Parathyroid adenoma (tissue), 2 donors: ENCODE results near the gene CHRNA7.
"Not testable (repeated sequence)": the region's sequence is repeated elsewhere in the genome, so short reads cannot be mapped to it uniquely, and the experiment has no call there.

Experiments used
- H2AFZ ChIP-seq: fragments of 300-600 bp; sonication (generic); one replicate; pipeline ENCODE4 v1.7.0; 2017; ENCODE audit warnings: antibody characterized with exemption, mild to moderate bottlenecking
- H3K27ac ChIP-seq: fragments of 300-600 bp; sonication (generic); one replicate; pipeline ENCODE4 v1.7.0; 2017
- H3K27me3 ChIP-seq: fragments of 300-600 bp; sonication (generic); one replicate; pipeline ENCODE4 v1.7.0; 2017; ENCODE audit warnings: low read length; ENCODE audit not compliant: control insufficient read depth, insufficient read depth
- H3K36me3 ChIP-seq: fragments of 300-600 bp; sonication (generic); one replicate; pipeline ENCODE4 v1.7.0; 2017; ENCODE audit warnings: low read length; ENCODE audit not compliant: control insufficient read depth, insufficient read depth
- H3K4me1 ChIP-seq: fragments of 300-600 bp; sonication (generic); one replicate; pipeline ENCODE4 v1.7.0; 2017; ENCODE audit warnings: control low read depth
- H3K4me2 ChIP-seq: fragments of 300-600 bp; sonication (generic); one replicate; pipeline ENCODE4 v1.7.0; 2017; ENCODE audit warnings: low read length
- H3K4me3 ChIP-seq: fragments of 300-600 bp; sonication (generic); one replicate; pipeline ENCODE4 v1.7.0; 2017; ENCODE audit warnings: low read depth, low read length
- H3K79me2 ChIP-seq: fragments of 300-600 bp; sonication (generic); one replicate; pipeline ENCODE4 v1.7.0; 2017; ENCODE audit warnings: control low read depth
- H3K9ac ChIP-seq: fragments of 300-600 bp; sonication (generic); one replicate; pipeline ENCODE4 v1.7.0; 2017; ENCODE audit warnings: mild to moderate bottlenecking
- H3K9me3 ChIP-seq: fragments of 300-600 bp; sonication (generic); one replicate; pipeline ENCODE4 v1.7.0; 2017; ENCODE audit warnings: low read length; ENCODE audit not compliant: control insufficient read depth
- donor health status: primary hyperparathyroidism.

The CHRNA7 gene

GRCh38 chr15:32164065-32164464, 133.8 kb downstream of the CHRNA7 start:
- H3K79me2 ChIP-seq, H3K36me3 ChIP-seq, H3K9me3 ChIP-seq, H3K27me3 ChIP-seq, H3K4me3 ChIP-seq, H3K4me2 ChIP-seq, H3K27ac ChIP-seq, H3K9ac ChIP-seq, H2AFZ ChIP-seq, H3K4me1 ChIP-seq: not testable (repeated sequence)

DNA sequence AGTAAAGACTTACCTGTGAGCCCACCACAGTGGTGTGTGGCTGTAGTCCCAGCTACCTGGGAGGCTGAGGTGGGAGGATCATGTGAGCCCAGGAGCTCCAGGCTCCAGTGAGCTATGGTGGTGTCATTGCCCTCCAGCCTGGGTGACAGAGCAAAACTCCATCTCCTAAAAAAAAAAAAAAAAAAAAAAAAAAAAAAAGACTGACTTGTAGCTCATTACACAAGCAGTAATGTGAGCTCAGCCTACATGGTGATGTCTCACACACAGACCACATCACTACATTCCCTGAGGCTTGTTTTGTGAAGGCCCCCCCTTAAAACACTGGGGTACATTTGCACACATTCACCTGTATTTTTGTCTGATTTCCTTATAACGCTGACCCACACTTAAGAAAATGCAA, 134.4 kb downstream of the CHRNA7 start:
- H3K4me3 ChIP-seq, H2AFZ ChIP-seq, H3K9ac ChIP-seq, H3K9me3 ChIP-seq, H3K4me2 ChIP-seq, H3K4me1 ChIP-seq, H3K27ac ChIP-seq, H3K27me3 ChIP-seq, H3K36me3 ChIP-seq, H3K79me2 ChIP-seq: not testable (repeated sequence)

DNA sequence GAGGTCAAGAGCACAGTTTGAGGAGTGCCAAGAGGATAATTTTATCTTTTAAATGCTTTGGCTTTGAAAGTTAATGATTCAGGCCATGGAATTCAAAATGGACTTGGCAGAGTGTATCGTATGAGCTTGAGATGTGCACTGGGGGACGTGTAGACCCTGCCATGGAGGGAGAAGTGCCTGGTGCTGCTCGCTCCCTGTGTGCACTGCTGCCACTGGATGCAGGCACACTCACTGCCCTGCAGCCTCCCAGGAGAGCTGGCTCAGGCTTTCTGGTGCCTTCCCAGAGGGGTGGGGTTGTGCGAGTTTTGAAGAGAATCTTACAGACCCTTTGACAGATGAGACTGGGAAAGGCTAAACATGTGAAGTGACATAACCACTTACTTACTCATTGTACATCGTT, 135.5 kb downstream of the CHRNA7 start:
- not testable (repeated sequence) for H3K79me2 ChIP-seq, H3K27me3 ChIP-seq, H2AFZ ChIP-seq, H3K4me3 ChIP-seq, H3K4me1 ChIP-seq, H3K9me3 ChIP-seq, H3K4me2 ChIP-seq, H3K9ac ChIP-seq, H3K36me3 ChIP-seq, H3K27ac ChIP-seq

DNA sequence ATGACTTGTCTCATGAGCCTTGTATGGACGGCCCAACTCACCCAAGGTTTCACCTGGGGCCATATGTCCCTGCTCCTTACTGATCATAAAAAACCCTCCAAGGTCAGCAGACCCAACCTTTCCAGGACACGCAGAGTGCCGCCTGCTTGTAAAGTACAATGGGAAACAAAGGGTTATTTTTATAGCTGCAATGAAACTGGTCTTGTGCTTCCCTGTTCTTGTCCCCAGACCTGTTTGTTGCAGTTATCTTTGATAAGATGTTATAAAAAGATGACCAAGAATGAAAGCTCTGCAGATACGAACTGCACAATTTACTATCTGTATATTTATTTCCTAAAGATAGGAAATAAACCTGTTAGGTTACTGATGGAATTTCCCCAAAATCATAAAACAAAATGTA, 136.0 kb downstream of the CHRNA7 start:
- not testable (repeated sequence) for H3K27ac ChIP-seq, H3K36me3 ChIP-seq, H3K27me3 ChIP-seq, H3K4me3 ChIP-seq, H2AFZ ChIP-seq, H3K9ac ChIP-seq, H3K9me3 ChIP-seq, H3K4me2 ChIP-seq, H3K4me1 ChIP-seq, H3K79me2 ChIP-seq

- not testable (repeated sequence) for H3K79me2 ChIP-seq, H3K4me2 ChIP-seq, H2AFZ ChIP-seq, H3K27me3 ChIP-seq, H3K4me3 ChIP-seq, H3K36me3 ChIP-seq, H3K9me3 ChIP-seq, H3K27ac ChIP-seq, H3K4me1 ChIP-seq, H3K9ac ChIP-seq
Observed at GRCh38 chr15:32167913-32168312, 137.6 kb downstream of the CHRNA7 start.

DNA sequence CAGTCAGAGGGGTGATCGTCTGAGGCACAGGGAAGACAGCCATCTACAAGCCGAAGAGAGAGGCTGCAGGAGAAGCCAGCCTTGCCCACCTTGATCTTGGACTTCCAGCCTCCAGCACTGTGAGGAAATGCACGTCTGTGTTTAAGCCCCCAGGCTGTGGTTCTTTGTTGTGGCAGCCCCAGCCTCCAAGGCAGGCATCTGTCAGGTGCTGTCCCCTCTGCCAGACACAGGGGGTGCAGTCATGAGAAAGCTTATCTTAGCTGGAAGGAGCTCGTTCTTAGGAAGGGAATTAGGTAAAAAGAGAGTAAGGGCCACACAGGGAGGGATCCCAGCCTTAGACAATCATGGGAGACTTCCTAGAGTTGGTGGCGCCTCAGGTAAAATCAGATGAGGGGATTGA, 150.3 kb downstream of the CHRNA7 start:
- H3K27me3 ChIP-seq, H3K9ac ChIP-seq, H3K79me2 ChIP-seq, H3K4me3 ChIP-seq, H3K4me1 ChIP-seq, H3K27ac ChIP-seq, H2AFZ ChIP-seq, H3K4me2 ChIP-seq, H3K9me3 ChIP-seq, H3K36me3 ChIP-seq: not testable (repeated sequence)

- H3K4me3 ChIP-seq, H3K27me3 ChIP-seq, H3K4me1 ChIP-seq, H2AFZ ChIP-seq, H3K4me2 ChIP-seq, H3K27ac ChIP-seq, H3K36me3 ChIP-seq, H3K9ac ChIP-seq, H3K9me3 ChIP-seq, H3K79me2 ChIP-seq: not testable (repeated sequence)
Observed at GRCh38 chr15:32193780-32194179, 163.5 kb downstream of the CHRNA7 start.

GRCh38 chr15:32196206-32196605, 165.9 kb downstream of the CHRNA7 start:
- not testable (repeated sequence) for H3K9ac ChIP-seq, H3K36me3 ChIP-seq, H3K4me1 ChIP-seq, H3K79me2 ChIP-seq, H2AFZ ChIP-seq, H3K9me3 ChIP-seq, H3K27ac ChIP-seq, H3K4me3 ChIP-seq, H3K4me2 ChIP-seq, H3K27me3 ChIP-seq

GRCh38 chr15:32198938-32199337, 168.6 kb downstream of the CHRNA7 start:
- not testable (repeated sequence) for H3K36me3 ChIP-seq

GRCh38 chr15:32209081-32209480, 178.8 kb downstream of the CHRNA7 start:
- H3K9me3 ChIP-seq, H3K4me2 ChIP-seq: not testable (repeated sequence)

More at GRCh38 chr15:32198938-32199337, 168.6 kb downstream of the CHRNA7 start:
- not testable (repeated sequence) for H3K27ac ChIP-seq, H3K9me3 ChIP-seq, H3K4me3 ChIP-seq, H2AFZ ChIP-seq, H3K79me2 ChIP-seq, H3K4me2 ChIP-seq, H3K27me3 ChIP-seq, H3K4me1 ChIP-seq, H3K9ac ChIP-seq

More at GRCh38 chr15:32209081-32209480, 178.8 kb downstream of the CHRNA7 start:
- H2AFZ ChIP-seq, H3K4me1 ChIP-seq, H3K36me3 ChIP-seq, H3K27me3 ChIP-seq, H3K79me2 ChIP-seq, H3K4me3 ChIP-seq, H3K27ac ChIP-seq, H3K9ac ChIP-seq: not testable (repeated sequence)
